ENCODE results near the gene ZNF438. TPM values are rescaled to one million over a fixed set of nuclear protein-coding genes. Genes with fewer than 3 reads are reported as not detected.

ZNF438 gene
- total and polyA plus RNA-seq, 9 donors, result 6.2 to 12.7 (median 7.1) TPM

DNA sequence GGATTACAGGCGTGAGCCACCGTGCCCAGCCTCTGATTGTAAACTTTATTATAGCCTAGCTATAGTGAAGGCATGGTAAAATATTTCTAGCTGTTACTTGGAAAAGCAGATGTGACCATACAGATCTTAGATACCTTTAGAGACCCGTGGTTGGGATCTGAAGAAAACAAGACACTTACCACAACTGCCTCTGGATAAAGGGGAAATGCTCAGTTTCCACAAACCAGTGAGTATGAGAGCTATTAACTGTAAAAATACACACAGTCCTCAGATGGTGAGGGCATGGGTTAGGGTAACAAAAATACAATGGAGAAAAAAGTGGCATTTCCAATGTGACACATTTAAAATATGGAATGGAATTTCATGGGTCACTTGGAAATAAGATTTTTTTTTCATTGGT, 63.0 kb downstream of the ZNF438 start:
- intact Hi-C loops (cut with DNase I), result no loop called here
- Histone ChIP-seq H3K4me1 (ENCODE audit: insufficient read depth) (peaks cover 5% of the 10 kb centered on the region), H3K9me3 (no peaks in the 10 kb centered on the region), H3K27ac (no peak overlapping the region), H3K27me3 (no peaks in the 10 kb centered on the region), H3K4me3 (no peak overlapping the region), H3K36me3 (no peaks in the 10 kb centered on the region)
- TF ChIP-seq POLR2A (IDR thresholded peaks at IDR 0.05) (no peak), EP300 (IDR thresholded peaks at IDR 0.05) (no peak)
- TF ChIP-seq, protein P1, sequence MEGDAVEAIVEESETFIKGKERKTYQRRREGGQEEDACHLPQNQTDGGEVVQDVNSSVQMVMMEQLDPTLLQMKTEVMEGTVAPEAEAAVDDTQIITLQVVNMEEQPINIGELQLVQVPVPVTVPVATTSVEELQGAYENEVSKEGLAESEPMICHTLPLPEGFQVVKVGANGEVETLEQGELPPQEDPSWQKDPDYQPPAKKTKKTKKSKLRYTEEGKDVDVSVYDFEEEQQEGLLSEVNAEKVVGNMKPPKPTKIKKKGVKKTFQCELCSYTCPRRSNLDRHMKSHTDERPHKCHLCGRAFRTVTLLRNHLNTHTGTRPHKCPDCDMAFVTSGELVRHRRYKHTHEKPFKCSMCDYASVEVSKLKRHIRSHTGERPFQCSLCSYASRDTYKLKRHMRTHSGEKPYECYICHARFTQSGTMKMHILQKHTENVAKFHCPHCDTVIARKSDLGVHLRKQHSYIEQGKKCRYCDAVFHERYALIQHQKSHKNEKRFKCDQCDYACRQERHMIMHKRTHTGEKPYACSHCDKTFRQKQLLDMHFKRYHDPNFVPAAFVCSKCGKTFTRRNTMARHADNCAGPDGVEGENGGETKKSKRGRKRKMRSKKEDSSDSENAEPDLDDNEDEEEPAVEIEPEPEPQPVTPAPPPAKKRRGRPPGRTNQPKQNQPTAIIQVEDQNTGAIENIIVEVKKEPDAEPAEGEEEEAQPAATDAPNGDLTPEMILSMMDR (IDR thresholded peaks at IDR 0.05), result no peak
- 92 to 94% (median 93%) methylated on average over 3 of the region's 3 CpGs for WGBS, 3 donors
- no peak for DNase-seq

DNA sequence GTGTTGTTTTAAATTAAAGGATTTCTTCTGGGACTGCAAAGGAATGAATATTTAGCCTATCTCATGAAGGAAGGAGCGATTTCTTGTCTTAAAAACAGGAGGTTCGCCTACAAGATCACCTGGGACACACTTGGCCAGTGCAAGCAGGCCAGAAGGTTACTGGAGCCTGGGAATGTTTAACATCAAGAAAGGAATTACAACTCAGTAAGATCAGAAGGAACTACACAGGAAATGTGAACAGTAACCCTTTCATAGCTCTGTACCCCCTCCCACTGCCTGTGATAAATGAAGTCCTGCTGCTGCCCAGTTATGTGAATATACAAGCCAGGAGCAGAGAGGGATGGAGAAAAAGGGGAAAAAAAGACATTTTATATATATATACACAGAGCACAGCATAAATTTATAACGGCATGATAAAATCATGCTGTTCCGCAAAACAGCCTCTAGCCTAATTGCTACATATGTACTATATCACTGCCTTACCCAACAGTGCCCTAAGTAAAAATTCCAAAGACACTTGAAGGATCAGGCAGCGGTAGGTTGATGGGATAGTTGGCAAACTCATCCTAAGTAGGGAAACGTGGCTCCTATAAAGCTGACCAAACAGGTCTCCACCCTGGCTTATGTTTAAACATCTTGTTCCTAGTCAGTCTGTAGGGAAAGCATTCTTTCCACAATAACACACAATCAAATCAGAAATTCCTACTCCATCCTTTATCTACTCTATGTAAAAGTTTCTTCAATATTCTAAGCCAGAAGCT, 63.8 kb downstream of the ZNF438 start:
- Histone ChIP-seq H3K36me3 (no peaks in the 10 kb centered on the region), H3K27me3 (no peaks in the 10 kb centered on the region), H3K4me3 (no peak overlapping the region), H3K4me1 (ENCODE audit: insufficient read depth) (peaks cover 4% of the 10 kb centered on the region), H3K9me3 (no peaks in the 10 kb centered on the region), H3K27ac (no peak overlapping the region)
- TF ChIP-seq, protein P1 (IDR thresholded peaks at IDR 0.05), result no peak
- no peak for TF ChIP-seq EP300 (IDR thresholded peaks at IDR 0.05)
- TF ChIP-seq POLR2A (IDR thresholded peaks at IDR 0.05), result no peak
- intact Hi-C loops (cut with DNase I), result no loop called here
- 50 to 59% (median 55%) methylated on average over 6 of the region's 6 CpGs for WGBS, 3 donors
- no peak for DNase-seq

DNA sequence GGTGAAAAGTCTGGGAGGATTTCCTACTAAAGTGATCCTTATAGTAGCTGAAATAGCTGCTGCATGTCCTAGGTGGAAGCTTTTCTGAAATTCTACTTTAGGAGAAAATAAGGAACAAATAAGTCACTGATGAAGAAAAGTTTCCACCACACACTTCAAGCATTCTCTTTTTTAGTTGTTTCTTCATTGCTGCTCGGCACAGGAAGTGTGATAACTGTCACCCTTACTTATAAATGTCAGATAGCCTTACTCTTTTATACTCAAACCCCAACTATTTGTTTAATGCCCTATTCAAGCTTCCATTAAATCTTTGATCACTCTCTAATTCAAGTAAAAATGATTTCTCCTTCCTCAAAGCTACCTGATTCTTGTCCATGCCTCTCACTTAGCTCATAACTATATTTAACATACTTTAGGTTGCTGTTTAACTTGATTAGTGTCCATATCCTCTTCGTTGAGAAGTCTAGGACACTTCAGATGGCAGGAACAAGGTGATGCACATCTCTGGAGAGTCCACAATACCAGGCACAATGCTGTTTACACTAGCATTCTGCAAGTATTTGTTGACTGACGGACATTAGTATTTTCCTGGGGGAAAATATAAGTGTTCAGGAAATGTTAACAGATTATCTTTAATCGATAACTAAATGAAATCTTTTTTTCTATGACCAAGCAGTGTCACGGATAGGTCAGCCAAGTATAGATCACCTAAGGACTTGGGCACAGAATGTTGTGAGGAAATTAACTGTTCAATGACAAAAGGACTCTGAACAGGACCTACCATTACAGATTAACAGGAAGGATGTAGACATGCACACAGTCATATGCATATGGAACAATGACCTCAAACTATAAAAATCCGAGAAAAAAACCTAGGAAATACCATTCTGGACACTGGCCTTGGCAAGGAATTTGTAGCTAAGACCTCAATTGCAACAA, 67.4 kb downstream of the ZNF438 start:
- intact Hi-C loops (cut with DNase I), result no loop called here
- 83 to 86% (median 84%) methylated on average over 6 of the region's 6 CpGs for WGBS, 3 donors

DNA sequence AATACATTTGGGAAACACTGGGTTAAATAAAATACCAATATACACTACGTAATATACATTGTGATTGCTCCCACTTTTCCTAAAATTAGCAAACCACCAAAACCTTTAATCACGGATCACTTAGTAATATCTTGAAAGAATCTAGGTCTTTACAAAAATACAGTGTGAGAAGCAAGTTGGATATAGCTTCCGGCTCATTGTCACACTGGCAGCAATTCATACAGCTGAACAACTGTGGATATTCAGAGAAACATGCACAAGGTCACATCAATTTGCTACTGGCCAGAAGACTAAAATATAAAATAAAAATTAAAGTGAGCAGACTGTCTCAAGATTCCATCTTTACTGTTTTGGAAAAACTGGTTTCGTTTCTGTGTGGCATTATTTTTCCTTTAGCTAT, 69.1 kb downstream of the ZNF438 start:
- no peaks in the 10 kb centered on the region for H3K9me3 ChIP-seq
- WGBS, 3 donors, result 43 to 63% (median 47%) methylated on average over 4 of the region's 4 CpGs
- peaks cover under 1% of the 10 kb centered on the region for H3K4me1 ChIP-seq (ENCODE audit: insufficient read depth)
- H3K27me3 ChIP-seq, result no peaks in the 10 kb centered on the region
- no peak for DNase-seq
- H3K36me3 ChIP-seq, result no peaks in the 10 kb centered on the region
- intact Hi-C loops (cut with DNase I), result no loop called here
- TF ChIP-seq, protein P1 (IDR thresholded peaks at IDR 0.05), result no peak
- TF ChIP-seq POLR2A (IDR thresholded peaks at IDR 0.05), result no peak
- H3K4me3 ChIP-seq, result no peak overlapping the region
- no peak overlapping the region for H3K27ac ChIP-seq

More for the DNA sequence above, 67.4 kb downstream of the ZNF438 start:
- H3K27me3 ChIP-seq, result no peaks in the 10 kb centered on the region
- H3K9me3 ChIP-seq, result no peaks in the 10 kb centered on the region
- no peaks in the 10 kb centered on the region for H3K36me3 ChIP-seq
- H3K4me1 ChIP-seq (ENCODE audit: insufficient read depth), result peaks cover 4% of the 10 kb centered on the region
- DNase-seq, result no peak
- no peak overlapping the region for H3K27ac ChIP-seq
- TF ChIP-seq, protein P1 (IDR thresholded peaks at IDR 0.05), result no peak
- TF ChIP-seq EP300 (IDR thresholded peaks at IDR 0.05), result no peak
- TF ChIP-seq POLR2A (IDR thresholded peaks at IDR 0.05), result no peak
- H3K4me3 ChIP-seq, result no peak overlapping the region
